Activated B cell treated with CpG ODN at 0.5 μM for 24 hours (primary cell): ENCODE data around the gene PNMT. TPM values are rescaled to one million over a fixed set of nuclear protein-coding genes. Genes with fewer than 3 reads are reported as not detected.

Experiments used
- ATAC-seq: fragments of 200-7000 bp; cut with Tn5 transposase; one replicate; pipeline ENCODE4 v1.10.0; 2021; ENCODE audit warnings: low read depth, mild to moderate bottlenecking, moderate library complexity
- CTCF ChIA-PET: fragments of 350-600 bp; sonication (Branson Sonifier 250); formaldehyde crosslinking; loops from one replicate; lab custom pipeline; 2021; ENCODE audit warnings: antibody characterized with exemption; lab: Charles Lee
- POLR2A ChIA-PET: fragments of 350-600 bp; sonication (Branson Sonifier 250); formaldehyde crosslinking; loops from one replicate; lab custom pipeline; 2021; ENCODE audit warnings: antibody characterized with exemption; lab: Charles Lee
- DNase-seq: peaks from one replicate; pipeline ENCODE4 v3.0.0; 2022
- H3K27ac Mint-ChIP-seq: one replicate; pipeline ENCODE4 v1.8.0; 2020; ENCODE audit warnings: mixed read lengths
- H3K27me3 Mint-ChIP-seq: one replicate; pipeline ENCODE4 v1.8.0; 2021; ENCODE audit warnings: mixed read lengths
- H3K36me3 Mint-ChIP-seq: one replicate; pipeline ENCODE4 v1.8.0; 2021; ENCODE audit warnings: low read depth, mixed read lengths
- H3K4me1 Mint-ChIP-seq: one replicate; pipeline ENCODE4 v1.8.0; 2021; ENCODE audit warnings: mixed read lengths
- H3K4me3 Mint-ChIP-seq: one replicate; pipeline ENCODE4 v1.8.0; 2020; ENCODE audit warnings: mild to moderate bottlenecking, mixed read lengths
- H3K9me3 Mint-ChIP-seq: one replicate; pipeline ENCODE4 v1.8.0; 2020; ENCODE audit warnings: mixed read lengths
- CTCF ChIP-seq: fragments of 200-600 bp; IDR thresholded peaks from one replicate; pipeline ENCODE4 v1.8.0; 2022; ENCODE audit warnings: antibody characterized with exemption, mild to moderate bottlenecking
- intact Hi-C: fragments of 100-400 bp; cut with micrococcal nuclease; formaldehyde crosslinking; loops from one replicate; pipeline ENCODE4 v1.15.1; 2024
- total RNA-seq: library from RNA; stranded (reverse); gene quantifications from 2 replicates; pipeline ENCODE4 v1.2.3, GENCODE V29; 2022

The PNMT gene
- total RNA-seq, 1 donor from 2014 or later, result not detected

- H3K27ac Mint-ChIP-seq, result no peak overlapping the region
- H3K4me3 Mint-ChIP-seq, result no peak overlapping the region
- H3K36me3 Mint-ChIP-seq, result no peaks in the 10 kb centered on the region
- H3K27me3 Mint-ChIP-seq, result peaks cover 12% of the 10 kb centered on the region
- DNase-seq (no peak), ATAC-seq (no peak)
- TF ChIP-seq CTCF, result no peak
- peaks cover 40% of the 10 kb centered on the region for H3K4me1 Mint-ChIP-seq
- CTCF ChIA-PET, result interaction anchor here (0.5 to 3.0 kb wide), 10 partner anchors 9 to 195 kb away, joined by 3 to 26 read pairs (median 4); partner anchors contain the start of gene MIEN1
- no peaks in the 10 kb centered on the region for H3K9me3 Mint-ChIP-seq
- intact Hi-C loops, result loop anchor here (2.0 to 5.0 kb wide), 3 partner anchors 62 to 452 kb away; partner anchors contain the start of genes MIEN1 and MSL1
- POLR2A ChIA-PET, result interaction anchor here (0.5 to 2.7 kb wide), 3 partner anchors 18 to 61 kb away, joined by 3 to 19 read pairs (median 3); partner anchors contain the start of gene PGAP3
Observed at GRCh38 chr17:39669897-39670735, 1.9 kb downstream of the PNMT start.

GRCh38 chr17:39670746-39671145, 2.5 kb downstream of the PNMT start:
- H3K4me3 Mint-ChIP-seq, result no peak overlapping the region
- peaks cover 12% of the 10 kb centered on the region for H3K27me3 Mint-ChIP-seq
- DNase-seq (no peak), ATAC-seq (no peak)
- peaks cover 43% of the 10 kb centered on the region for H3K4me1 Mint-ChIP-seq
- H3K27ac Mint-ChIP-seq, result no peak overlapping the region
- no peak for TF ChIP-seq CTCF
- H3K36me3 Mint-ChIP-seq, result no peaks in the 10 kb centered on the region
- intact Hi-C loops, result no loop called here
- ChIA-PET POLR2A (interaction anchor here (0.6 to 2.7 kb wide), 4 partner anchors 17 to 60 kb away, joined by 3 to 19 read pairs (median 7); partner anchors contain the start of gene PGAP3), CTCF (interaction anchor here (0.5 to 3.0 kb wide), 8 partner anchors 9 to 66 kb away, joined by 3 to 26 read pairs (median 4); partner anchors contain the start of gene MIEN1)
- no peaks in the 10 kb centered on the region for H3K9me3 Mint-ChIP-seq

GRCh38 chr17:39671651-39672521, 3.6 kb downstream of the PNMT start:
- Mint-ChIP-seq H3K4me3 (no peak overlapping the region), H3K27ac (no peak overlapping the region), H3K9me3 (no peaks in the 10 kb centered on the region), H3K27me3 (peaks cover 6% of the 10 kb centered on the region), H3K4me1 (peaks cover 51% of the 10 kb centered on the region), H3K36me3 (no peaks in the 10 kb centered on the region)
- CTCF ChIA-PET, result interaction anchor here (0.9 to 3.0 kb wide), 6 partner anchors 15 to 58 kb away, joined by 3 to 26 read pairs (median 4); partner anchors contain the start of gene MIEN1
- POLR2A ChIA-PET, result interaction anchor here (1.2 to 2.7 kb wide), 2 partner anchors 16 to 58 kb away, joined by 10 to 19 read pairs; partner anchors contain the start of gene PGAP3
- no peak for DNase-seq
- intact Hi-C loops, result loop anchor here (1.0 kb wide), 1 partner anchor 50 kb away; no protein-coding TSS in a partner anchor
- no peak for ATAC-seq
- no peak for TF ChIP-seq CTCF

GRCh38 chr17:39672522-39673334, 4.5 kb downstream of the PNMT start:
- ChIA-PET POLR2A (interaction anchor here (2.7 kb wide), 1 partner anchor 15 kb away, joined by 19 read pairs; the partner anchor contains the start of gene PGAP3), CTCF (interaction anchor here (0.9 to 3.0 kb wide), 4 partner anchors 15 to 54 kb away, joined by 3 to 26 read pairs (median 4); no protein-coding TSS in a partner anchor)
- H3K4me1 Mint-ChIP-seq, result peaks cover 57% of the 10 kb centered on the region
- ATAC-seq (no peak), DNase-seq (no peak)
- no peaks in the 10 kb centered on the region for H3K9me3 Mint-ChIP-seq
- no peak overlapping the region for H3K27ac Mint-ChIP-seq
- no peak for TF ChIP-seq CTCF
- intact Hi-C loops, result loop anchor here (1.0 kb wide), 1 partner anchor 50 kb away; no protein-coding TSS in a partner anchor
- H3K36me3 Mint-ChIP-seq, result no peaks in the 10 kb centered on the region
- no peak overlapping the region for H3K4me3 Mint-ChIP-seq
- peaks cover 4% of the 10 kb centered on the region for H3K27me3 Mint-ChIP-seq
